RCC 7860 (cell line): ENCODE data around the gene PTAR1.

ENCODE experiments used
- DNase-seq: peaks from one replicate; pipeline ENCODE4 v3.0.0-alpha.2; 2015; ENCODE audit warnings: low spot score
- FAIRE-seq: peaks from 2 replicates; lab custom pipeline; 2012; peaks lifted over from hg19 to GRCh38; lab: Jason Lieb, UNC

PTAR1 gene

GRCh38 chr9:69753830-69754229, 6.0 kb downstream of the PTAR1 start:
- FAIRE-seq = no peak

DNA sequence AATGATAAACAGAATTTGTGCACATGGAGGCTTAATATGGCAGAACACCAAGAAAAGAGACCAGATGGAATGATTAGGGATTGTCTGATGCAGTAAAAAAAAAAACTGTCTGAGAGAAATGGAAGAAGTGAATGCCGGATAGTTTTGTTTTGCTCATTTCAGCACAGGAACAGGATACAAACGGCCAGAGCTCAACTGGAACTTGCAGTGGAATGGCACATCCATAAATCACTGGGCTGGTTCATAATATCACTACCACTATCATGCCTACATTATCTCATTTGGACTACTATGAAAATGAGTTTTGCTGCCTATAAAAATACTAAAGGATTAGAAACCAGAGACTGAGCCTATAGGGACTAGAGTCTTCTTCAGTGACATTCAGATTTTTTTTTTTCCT, 9.7 kb downstream of the PTAR1 start:
- no peak for DNase-seq
- no peak for FAIRE-seq

More at GRCh38 chr9:69753830-69754229, 6.0 kb downstream of the PTAR1 start:
- no peak for DNase-seq

GRCh38 chr9:69748304-69748703, 11.5 kb downstream of the PTAR1 start:
- FAIRE-seq (peak; percentile 85), DNase-seq (peak; percentile 24)

DNA sequence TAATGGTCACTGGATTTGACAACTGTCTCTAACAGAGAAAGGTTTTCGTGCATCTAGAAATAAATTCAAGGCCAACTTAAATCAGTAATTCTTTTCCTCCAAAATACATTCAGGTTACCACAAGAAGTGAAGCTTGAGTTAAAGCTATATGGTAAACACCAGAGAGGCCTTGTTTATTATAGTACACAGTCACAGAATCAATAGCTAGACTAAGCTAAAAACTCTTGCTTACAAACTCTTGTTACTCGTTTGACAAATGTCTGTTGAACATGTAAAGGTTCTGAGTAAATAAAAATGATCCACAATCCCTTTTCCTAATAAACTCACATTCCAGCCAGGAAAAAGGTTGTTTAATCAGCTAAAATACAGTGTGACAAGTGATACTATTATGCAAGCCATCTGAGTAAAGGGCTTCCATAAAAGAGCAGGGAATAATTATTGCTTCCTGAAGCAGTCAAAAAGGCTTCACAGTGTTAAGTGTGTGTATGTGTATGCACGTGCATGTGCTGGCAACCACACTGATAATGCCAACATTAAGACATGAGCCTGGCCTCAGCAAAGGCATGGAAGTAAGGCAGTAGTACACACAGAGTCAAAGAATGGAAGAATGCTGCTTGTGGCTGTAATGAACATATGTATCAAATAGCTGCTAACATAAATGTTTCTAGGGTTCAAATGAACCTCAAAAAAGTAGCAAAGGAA, 12.8 kb downstream of the PTAR1 start:
- DNase-seq (no peak), FAIRE-seq (no peak)

GRCh38 chr9:69745716-69746437, 13.9 kb downstream of the PTAR1 start:
- no peak for DNase-seq
- no peak for FAIRE-seq

- FAIRE-seq = peak; percentile 42
Observed at GRCh38 chr9:69744688-69745380, 15.0 kb downstream of the PTAR1 start.

GRCh38 chr9:69743930-69744329, 15.9 kb downstream of the PTAR1 start:
- FAIRE-seq = no peak
- DNase-seq = no peak

More at GRCh38 chr9:69744688-69745380, 15.0 kb downstream of the PTAR1 start:
- DNase-seq = peak; percentile 26

DNA sequence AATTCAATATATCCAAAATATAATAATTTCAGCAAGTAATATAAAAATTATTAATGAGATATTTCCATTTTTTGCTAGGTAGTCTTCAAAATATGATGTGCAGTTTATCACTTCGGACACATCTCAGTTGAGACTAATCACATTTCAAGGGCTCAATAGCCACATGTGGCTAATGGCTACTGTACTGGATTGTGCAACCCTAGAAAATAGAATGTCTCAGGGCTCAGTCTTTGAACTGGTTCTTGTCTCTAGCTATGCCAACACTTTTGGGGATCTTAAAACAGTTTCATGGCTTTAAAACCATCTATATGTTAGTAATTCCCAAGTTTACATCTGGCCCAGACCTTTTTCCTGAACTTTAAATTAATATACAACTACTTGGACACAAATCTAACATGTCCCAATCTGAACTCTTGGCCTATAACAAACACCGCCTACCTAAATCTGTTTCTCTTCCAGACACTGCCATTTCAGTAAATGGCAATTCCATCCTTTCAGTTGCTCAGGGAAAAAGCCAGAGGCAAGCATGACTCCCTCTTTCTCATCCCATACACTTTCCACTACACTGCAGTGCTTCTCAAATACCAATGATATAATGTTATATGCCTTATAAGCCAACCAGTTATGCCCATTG, 18.8 kb downstream of the PTAR1 start:
- DNase-seq (no peak), FAIRE-seq (no peak)

DNA sequence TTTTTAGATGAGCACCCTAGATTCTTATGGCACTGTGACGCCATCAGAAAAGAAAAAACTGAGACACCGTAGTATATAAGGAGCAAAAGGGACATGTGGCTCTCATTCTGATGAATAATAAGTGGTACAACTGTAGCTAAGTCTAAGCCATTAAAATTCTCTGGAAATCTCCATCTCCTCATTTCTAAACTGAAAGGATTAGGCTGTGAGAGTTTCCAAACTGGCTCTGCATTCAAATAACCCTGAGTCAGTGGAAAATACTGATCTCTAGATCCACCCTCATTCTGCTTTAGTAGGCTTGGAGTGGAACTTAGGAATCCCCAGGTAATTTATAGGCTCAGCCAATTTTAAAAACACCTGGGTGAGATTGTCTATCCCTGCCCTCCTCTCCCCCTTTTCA, 28.5 kb downstream of the PTAR1 start:
- no peak for FAIRE-seq
- no peak for DNase-seq

DNA sequence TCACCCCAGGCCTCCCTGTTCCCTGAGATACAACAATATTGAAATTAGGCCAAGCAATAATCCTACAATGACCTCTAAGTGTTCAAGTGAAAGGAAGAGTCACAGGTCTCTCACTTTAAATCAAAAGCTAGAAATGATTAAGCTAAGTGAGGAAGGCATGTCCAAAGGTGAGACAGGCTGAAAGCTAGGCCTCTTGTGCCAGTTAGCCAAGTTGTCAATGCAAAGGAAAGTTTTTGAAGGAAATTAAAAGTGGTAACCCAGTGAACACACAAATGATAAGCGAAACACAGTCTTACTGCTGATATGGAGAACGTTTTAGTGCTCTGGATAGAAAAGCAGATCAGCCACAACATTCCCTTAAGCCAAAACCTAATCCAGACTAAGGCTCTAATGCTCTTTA, 39.8 kb downstream of the PTAR1 start:
- DNase-seq (no peak), FAIRE-seq (no peak)

DNA sequence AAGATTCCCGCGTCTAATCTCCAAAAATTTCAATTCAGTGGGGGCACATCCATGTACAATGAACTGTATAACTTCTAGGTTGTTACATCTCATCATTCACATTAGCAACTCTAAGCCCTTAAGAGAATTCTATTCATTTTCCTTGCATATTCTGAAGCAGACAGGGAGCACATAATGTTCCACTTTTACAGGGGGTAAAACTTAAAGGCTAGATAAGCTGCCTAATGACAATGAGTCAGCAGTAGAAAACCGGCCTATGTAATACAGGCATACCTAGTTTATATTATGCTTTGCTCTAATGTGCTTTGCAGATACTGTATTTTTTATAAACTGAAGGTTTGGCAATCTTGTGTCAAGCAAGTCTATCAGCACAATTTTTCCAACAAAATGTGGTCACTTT, 40.4 kb downstream of the PTAR1 start:
- no peak for FAIRE-seq
- DNase-seq = no peak

- no peak for FAIRE-seq
- no peak for DNase-seq
Observed at GRCh38 chr9:69718218-69718617, 41.6 kb downstream of the PTAR1 start.

GRCh38 chr9:69715825-69716224, 44.0 kb downstream of the PTAR1 start:
- FAIRE-seq (no peak), DNase-seq (no peak)

GRCh38 chr9:69715096-69715495, 44.7 kb downstream of the PTAR1 start:
- DNase-seq (no peak), FAIRE-seq (no peak)

- no peak for FAIRE-seq
- no peak for DNase-seq
Observed at GRCh38 chr9:69697475-69697874, 62.3 kb downstream of the PTAR1 start.

- FAIRE-seq (no peak), DNase-seq (no peak)
Observed at GRCh38 chr9:69696802-69697201, 63.0 kb downstream of the PTAR1 start.

DNA sequence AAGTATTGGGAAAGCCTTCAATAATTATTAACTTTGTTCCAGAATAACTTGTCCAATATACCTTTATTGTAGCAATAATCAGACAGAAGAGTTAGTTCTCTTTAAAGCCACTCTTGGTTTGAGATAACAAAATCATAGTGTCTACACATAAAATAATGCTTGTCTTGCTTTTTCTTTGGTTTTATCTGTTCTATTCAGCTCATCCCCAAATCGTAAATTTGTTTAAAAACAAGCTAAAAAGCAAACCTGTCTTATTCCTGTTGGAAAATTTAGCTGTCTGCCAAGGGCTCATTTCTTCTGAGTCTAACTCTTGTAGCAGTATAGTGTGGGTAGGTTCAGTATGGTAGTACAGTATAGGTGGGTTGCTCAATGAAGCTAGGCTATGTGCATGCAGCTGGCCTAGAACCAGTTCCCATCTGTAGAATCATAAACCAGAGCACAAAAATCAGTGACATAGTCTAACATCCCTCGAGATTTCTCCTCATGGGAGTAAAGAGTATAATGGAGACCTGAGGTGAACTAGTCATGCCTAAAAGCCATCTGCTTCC, 69.7 kb downstream of the PTAR1 start:
- FAIRE-seq = no peak

DNA sequence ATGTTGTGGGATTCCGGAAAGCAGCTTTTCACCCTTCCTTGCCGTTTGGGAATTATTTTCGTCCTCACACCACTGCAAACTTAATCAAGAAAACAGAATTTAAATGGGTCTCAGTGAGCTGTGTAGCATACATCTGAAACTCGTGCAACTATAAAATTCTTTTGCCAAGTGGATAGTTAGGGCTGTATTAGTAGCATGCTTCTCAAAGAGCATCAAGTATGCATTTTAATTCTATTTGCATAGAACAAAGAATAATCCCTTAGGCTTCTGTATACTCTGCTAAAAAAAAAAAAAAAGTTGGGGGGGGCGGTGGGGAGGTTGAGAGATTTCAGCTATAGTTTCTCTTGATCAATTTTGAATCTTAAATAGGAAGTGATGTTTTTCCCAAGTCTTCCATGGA, 75.9 kb downstream of the PTAR1 start:
- DNase-seq (no peak), FAIRE-seq (no peak)

More for the DNA sequence above, 69.7 kb downstream of the PTAR1 start:
- DNase-seq = no peak

DNA sequence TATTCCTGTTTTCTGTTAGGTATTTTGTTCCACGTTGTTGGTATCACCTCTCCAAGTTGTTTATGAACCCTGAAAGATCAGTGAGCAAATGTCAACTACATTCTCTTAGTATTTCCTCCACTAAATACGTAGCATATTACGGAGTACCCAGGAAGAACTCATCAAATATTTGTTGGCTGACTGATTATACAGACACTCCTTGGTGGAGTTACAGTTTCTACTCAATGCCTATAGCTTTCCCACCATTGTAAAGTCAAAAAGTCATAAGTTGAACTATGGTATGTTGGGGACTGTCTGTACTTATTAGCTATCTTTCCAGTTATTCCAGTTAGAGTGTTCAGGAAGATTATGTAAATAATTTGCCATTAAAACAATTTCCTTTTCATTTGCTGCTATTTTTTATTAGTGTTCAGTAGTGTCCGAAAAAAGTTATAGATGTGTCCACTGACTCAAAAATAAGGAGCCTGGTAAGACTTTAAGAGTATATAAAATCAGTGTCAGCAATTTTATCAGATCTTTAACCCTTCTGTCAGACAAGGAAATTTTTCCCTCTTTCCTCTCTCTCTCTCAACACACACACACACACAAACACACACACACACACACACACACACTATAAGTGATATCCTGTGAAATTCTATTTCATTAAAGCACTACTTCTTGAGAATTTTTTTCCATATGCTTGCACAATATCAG, 80.8 kb downstream of the PTAR1 start:
- FAIRE-seq = no peak
- no peak for DNase-seq

DNA sequence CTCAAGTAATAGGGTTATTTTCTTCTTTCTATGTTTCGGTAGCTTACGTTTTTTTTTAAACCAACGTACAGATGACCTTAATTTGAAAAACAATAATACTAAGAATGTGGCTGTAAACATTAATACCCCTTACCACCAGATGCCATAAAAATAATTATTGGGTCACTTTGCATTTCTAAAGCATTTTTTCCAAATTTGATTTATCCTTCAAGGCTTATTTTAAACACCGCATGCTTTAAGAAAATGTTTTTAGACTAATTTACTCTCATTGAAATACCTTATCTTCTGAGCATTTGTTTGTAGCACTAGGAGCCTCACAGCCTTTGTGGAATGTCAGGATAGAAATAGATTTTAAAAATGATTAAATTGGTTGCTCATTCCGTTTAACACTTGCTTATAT, 81.9 kb downstream of the PTAR1 start:
- no peak for FAIRE-seq
- no peak for DNase-seq
